ENCODE results near the gene PBX1. TPM values are rescaled to one million over a fixed set of nuclear protein-coding genes. Genes with fewer than 3 reads are reported as not detected.

Gene PBX1
- total and polyA plus RNA-seq, 2 donors (not counting 3 experiments of a cell fraction or from before 2014, with no cell fraction given) = 10.7 to 24.1 TPM

GRCh38 chr1:164588516-164589341 is 29.7 kb downstream of the PBX1 start:
- TF ChIP-seq POLR2A (IDR thresholded peaks at IDR 0.05; ENCODE audit: low read depth, low read length) (no peak), POLR2AphosphoS5 (IDR thresholded peaks at IDR 0.05; ENCODE audit: insufficient read depth, low read depth, low read length) (no peak), EZH2 (IDR thresholded peaks at IDR 0.05; ENCODE audit: borderline replicate concordance, low read depth, low read length, severe bottlenecking) (no peak), FOS (IDR thresholded peaks at IDR 0.05; ENCODE audit: borderline replicate concordance, insufficient read depth, low read length) (no peak), JUN (IDR thresholded peaks at IDR 0.05; ENCODE audit: borderline replicate concordance, insufficient read depth, insufficient read length, low read depth) (no peak), MYC (IDR thresholded peaks at IDR 0.05; ENCODE audit: low read depth, low read length) (no peak), GATA2 (IDR thresholded peaks at IDR 0.05; ENCODE audit: insufficient read depth, insufficient read length, low read depth, low read length) (no peak), CTCF (IDR thresholded peaks at IDR 0.05; ENCODE audit: extremely low read depth in 1 of 2, insufficient read depth in 1 of 2, low read depth in 1 of 2, low read length in 2 of 2) (no peak), MAX (IDR thresholded peaks at IDR 0.05; ENCODE audit: insufficient read depth, insufficient read length) (no peak)
- FAIRE-seq (peak; percentile 8), DNase-seq (ENCODE audit: low read depth, low spot score) (peak; percentile 77)
- H3K36me3 ChIP-seq (ENCODE audit: control insufficient read depth in 2 of 2, extremely low read depth in 1 of 2, insufficient read depth in 2 of 2, low read length in 2 of 2) = no peaks in the 10 kb centered on the region
- CTCF ChIA-PET = interaction anchor here (1.1 to 1.3 kb wide), 3 partner anchors 10 to 199 kb away, joined by 3 to 5 read pairs (median 3); no protein-coding TSS in a partner anchor
- H3K79me2 ChIP-seq (ENCODE audit: control insufficient read depth, insufficient read depth, low read length) = no peaks in the 10 kb centered on the region
- no peaks in the 10 kb centered on the region for H3K9me3 ChIP-seq (replicated peaks; ENCODE audit: control insufficient read depth, insufficient read depth, low read length)
- H3K27ac ChIP-seq (ENCODE audit: insufficient read depth, low read depth, low read length) = no peak overlapping the region
- dilution Hi-C loops (cut with MboI; ENCODE audit: extremely low pct_ligation_motif_present, low sequenced_read_pairs) (no loop called here), intact Hi-C loops (cut with micrococcal nuclease) (loop anchor here (2.0 kb wide), 1 partner anchor 26 kb away; no protein-coding TSS in a partner anchor)
- no peaks in the 10 kb centered on the region for H3K27me3 ChIP-seq (ENCODE audit: control insufficient read depth in 2 of 2, insufficient read depth in 2 of 2, low read length in 2 of 2)
- H3K9me1 ChIP-seq (replicated peaks; ENCODE audit: control insufficient read depth, extremely low read depth, insufficient read depth, low read length) = no peaks in the 10 kb centered on the region
- no TSS peak for BruUV-seq (replicated peaks)
- no peaks in the 10 kb centered on the region for H4K20me1 ChIP-seq (replicated peaks; ENCODE audit: control insufficient read depth, extremely low read depth, insufficient read depth, low read length)
- H2AFZ ChIP-seq (ENCODE audit: low read depth, low read length) = peak overlapping the region; percentile 69
- H3K9ac ChIP-seq (replicated peaks; ENCODE audit: extremely low read depth, insufficient read depth, low read length) = peak overlapping the region; percentile 37
- POLR2A ChIA-PET = interaction anchor here (0.7 to 1.0 kb wide), 2 partner anchors 30 to 319 kb away, joined by 3 to 10 read pairs; partner anchors contain the start of gene PBX1
- peak overlapping the region in 1 of 3 experiments; percentile 16 for H3K4me3 ChIP-seq (replicated peaks in 1 of 3; ENCODE audit: insufficient read depth in 1 of 3, low read depth in 1 of 3, low read length in 3 of 3)
- H3K4me2 ChIP-seq (ENCODE audit: insufficient read depth, low read length) = peak overlapping the region; percentile 53
- H3K4me1 ChIP-seq (ENCODE audit: control insufficient read depth, extremely low read depth, insufficient read depth, low read length) = no peaks in the 10 kb centered on the region
